Mesodermal cell (in vitro differentiated cells): Measurements from ENCODE around the gene SURF6.
A peak's percentile ranks its signal among the peaks of the same experiment; 100 is the strongest.
"Not testable (repeated sequence)": the region's sequence is repeated elsewhere in the genome, so short reads cannot be mapped to it uniquely, and the experiment has no call there.

ENCODE experiments used
- H3K27ac ChIP-seq: 2 replicates; pipeline ENCODE4 v1.7.0; 2013; ENCODE audit warnings: mild to moderate bottlenecking, low read depth, low read length, moderate library complexity; ENCODE audit not compliant: severe bottlenecking
- H3K36me3 ChIP-seq: 2 replicates; pipeline ENCODE4 v1.7.1; 2013; ENCODE audit warnings: mild to moderate bottlenecking, low read length, moderate library complexity; ENCODE audit not compliant: control insufficient read depth, insufficient read depth
- H3K4me1 ChIP-seq: one replicate; pipeline ENCODE4 v1.7.1; 2013; ENCODE audit warnings: mild to moderate bottlenecking, low read length; ENCODE audit not compliant: insufficient read depth, control insufficient read depth, poor library complexity, severe bottlenecking
- H3K4me3 ChIP-seq: 2 replicates; pipeline ENCODE4 v1.7.0; 2013; ENCODE audit warnings: low read length, control low read depth, mild to moderate bottlenecking; ENCODE audit not compliant: insufficient read depth, poor library complexity, severe bottlenecking; ENCODE audit errors: extremely low read depth
- H3K9me3 ChIP-seq: 2 replicates; pipeline ENCODE4 v1.7.1; 2013; ENCODE audit warnings: mild to moderate bottlenecking, low read length, moderate library complexity; ENCODE audit not compliant: control insufficient read depth
- WGBS, 2 experiments: methylation state at CpG; one replicate each; pipeline ENCODE4 v1.1.5; 2013; ENCODE audit warnings: missing lambda C conversion rate in 2 of 2; ENCODE audit not compliant: insufficient coverage in 2 of 2; 5-methylcytosine and 5-hydroxymethylcytosine counted together

Gene SURF6

DNA sequence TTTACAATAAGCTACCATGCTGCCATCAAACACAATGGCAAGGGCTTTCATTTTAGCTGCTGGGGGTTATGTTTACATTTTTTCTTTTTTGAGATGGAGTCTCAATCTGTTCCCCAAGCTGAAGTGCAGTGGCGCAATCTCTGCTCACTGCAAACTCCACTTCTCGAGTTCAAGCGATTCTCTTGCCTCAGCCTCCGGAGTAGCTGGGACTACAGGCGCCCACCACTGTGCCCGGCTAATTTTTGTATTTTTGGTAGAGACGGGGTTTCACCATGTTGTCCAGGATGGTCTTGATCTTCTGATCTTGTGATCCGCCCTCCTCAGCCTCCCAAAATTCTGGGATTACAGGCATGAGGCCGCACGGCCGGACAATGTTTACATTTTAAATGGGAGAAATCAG is 1.1 kb downstream of the SURF6 start:
- not testable (repeated sequence) for H3K4me1 ChIP-seq, H3K9me3 ChIP-seq, H3K27ac ChIP-seq
- peak overlapping the region; percentile 87 for H3K4me3 ChIP-seq
- peaks cover 58% of the 10 kb centered on the region for H3K36me3 ChIP-seq
- 80 to 92% methylated on average over 8 to 11 of the region's 11 CpGs for WGBS, 2 experiments

DNA sequence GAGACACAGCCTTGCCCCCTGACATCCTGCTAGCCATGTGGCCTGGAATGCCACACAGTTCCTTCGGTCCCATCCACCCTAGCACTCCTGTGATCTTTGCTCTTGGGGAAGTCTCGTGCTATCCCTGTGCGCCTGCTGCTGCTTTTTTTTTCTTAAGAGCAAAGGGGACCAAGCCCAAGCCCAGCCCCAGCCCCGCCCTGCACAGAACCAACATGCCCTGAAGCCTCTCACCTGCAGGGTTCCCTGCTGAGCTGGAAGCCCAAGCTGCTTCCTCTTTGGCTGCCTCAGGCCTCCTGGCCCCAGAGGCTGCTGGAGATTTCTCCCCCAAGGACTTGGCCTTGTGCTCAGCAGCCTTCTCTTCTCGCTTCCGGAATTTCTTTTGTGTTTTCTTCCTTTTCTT is 1.8 kb downstream of the SURF6 start:
- Histone ChIP-seq H3K9me3 (no peaks in the 10 kb centered on the region), H3K4me3 (no peak overlapping the region), H3K36me3 (peaks cover 51% of the 10 kb centered on the region), H3K27ac (no peak overlapping the region), H3K4me1 (peaks cover 5% of the 10 kb centered on the region)
- WGBS, 2 experiments = 88 to 90% methylated on average over 6 of the region's 6 CpGs

DNA sequence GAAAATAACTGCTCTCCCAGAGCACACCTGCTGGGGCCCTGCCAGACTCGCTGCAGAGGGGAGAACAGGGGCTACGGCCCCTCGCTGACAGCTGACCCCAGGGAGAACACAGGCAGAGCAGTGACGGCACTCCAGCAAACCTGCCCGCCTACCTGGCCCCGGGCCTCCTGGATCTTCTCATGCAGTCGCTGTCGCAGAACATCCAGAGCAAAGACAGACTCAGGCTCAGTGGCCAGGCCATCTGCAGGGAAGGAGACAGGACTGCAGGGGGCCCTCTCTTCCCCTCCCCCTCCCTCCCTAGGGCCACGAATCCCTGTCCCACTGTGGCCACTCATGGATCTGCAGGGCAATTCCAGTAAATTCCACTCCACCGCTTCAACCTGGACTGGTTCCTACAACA is 2.4 kb downstream of the SURF6 start:
- Histone ChIP-seq H3K36me3 (peaks cover 47% of the 10 kb centered on the region), H3K4me1 (peaks cover 5% of the 10 kb centered on the region), H3K9me3 (no peaks in the 10 kb centered on the region), H3K4me3 (no peak overlapping the region), H3K27ac (no peak overlapping the region)
- WGBS, 2 experiments = 93 to 98% methylated on average over 8 to 9 of the region's 10 CpGs

DNA sequence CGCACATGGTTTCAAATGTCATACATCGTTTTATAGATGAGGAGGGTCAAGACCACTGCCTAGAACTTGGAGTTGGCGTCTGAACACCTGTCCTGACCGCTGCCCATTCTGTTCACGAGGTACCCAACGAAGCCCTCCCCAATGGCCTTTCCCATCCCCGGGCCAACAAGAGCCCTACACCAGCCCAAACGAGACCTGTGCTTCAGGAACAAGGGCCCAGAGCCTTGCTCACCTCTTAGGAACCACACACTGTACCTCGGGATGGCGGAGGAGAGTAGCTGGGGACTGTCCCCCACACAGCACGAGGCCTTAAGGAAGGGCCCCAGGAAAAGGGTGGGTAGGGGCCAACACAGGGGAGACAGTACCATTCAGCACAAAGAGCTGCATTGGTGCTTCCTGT is 3.0 kb downstream of the SURF6 start:
- no peak overlapping the region for H3K4me3 ChIP-seq
- no peaks in the 10 kb centered on the region for H3K9me3 ChIP-seq
- no peak overlapping the region for H3K27ac ChIP-seq
- peaks cover 5% of the 10 kb centered on the region for H3K4me1 ChIP-seq
- 96 to 99% methylated on average over 8 to 11 of the region's 11 CpGs for WGBS, 2 experiments
- peaks cover 47% of the 10 kb centered on the region for H3K36me3 ChIP-seq

DNA sequence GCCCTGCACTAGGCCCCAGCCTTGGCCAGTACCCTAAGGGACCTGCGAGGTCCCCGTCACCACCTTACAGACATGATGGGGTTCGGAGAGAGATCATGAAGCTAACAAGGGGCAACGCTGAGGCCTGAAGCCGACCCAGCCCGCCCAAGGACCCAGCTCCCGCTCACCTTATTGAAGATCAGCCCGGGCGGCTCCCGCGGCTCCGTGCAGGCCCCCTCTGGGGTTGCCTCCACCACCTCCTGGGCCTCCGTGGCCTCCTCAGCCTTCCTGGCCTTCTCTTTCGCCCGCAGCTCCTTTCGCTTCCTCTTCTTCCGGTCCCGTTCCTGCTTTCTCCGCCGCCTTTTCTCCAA is 3.6 kb downstream of the SURF6 start:
- Histone ChIP-seq H3K4me1 (peaks cover 5% of the 10 kb centered on the region), H3K9me3 (no peaks in the 10 kb centered on the region), H3K36me3 (peaks cover 47% of the 10 kb centered on the region), H3K27ac (no peak overlapping the region), H3K4me3 (no peak overlapping the region)
- 93 to 94% methylated on average over 20 of the region's 20 CpGs for WGBS, 2 experiments

DNA sequence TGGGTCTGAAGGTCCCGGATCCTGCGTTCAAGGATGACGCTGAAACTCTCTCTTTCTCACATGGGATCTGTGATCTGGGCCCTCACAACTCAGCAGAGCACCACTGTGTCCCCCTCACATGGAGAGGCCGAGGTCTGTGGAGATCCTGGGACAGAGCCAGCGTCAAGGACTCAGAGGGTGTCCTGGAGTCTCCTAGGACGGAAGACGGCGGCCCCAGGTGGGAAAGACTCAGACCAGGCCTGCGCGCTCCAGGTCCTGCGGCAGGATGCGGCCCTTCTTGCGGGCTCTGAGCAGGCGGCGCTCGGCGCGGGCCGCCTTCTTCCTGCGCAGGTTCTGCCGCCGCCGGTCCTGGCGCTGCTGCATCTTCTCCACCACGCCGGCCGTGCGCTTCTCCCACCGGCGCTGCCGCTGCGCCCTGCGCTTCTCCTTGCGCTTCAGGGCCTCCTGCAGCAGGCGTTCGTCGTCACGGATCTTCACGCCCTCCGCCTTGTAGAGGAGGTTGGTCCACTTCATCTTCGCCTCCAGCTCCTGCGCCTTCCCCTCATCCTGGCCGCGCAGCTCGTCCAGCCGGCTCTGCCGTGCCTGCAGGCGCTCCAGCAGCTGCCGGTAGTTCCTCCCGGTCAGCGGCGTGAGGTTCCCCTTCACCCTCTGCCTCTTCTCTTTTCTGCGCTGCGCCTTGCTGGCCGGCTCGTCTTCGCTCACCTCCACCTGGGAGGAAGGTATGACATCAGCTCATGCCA is 4.2 kb downstream of the SURF6 start:
- Histone ChIP-seq H3K9me3 (no peaks in the 10 kb centered on the region), H3K4me1 (peaks cover 5% of the 10 kb centered on the region), H3K27ac (no peak overlapping the region), H3K36me3 (peaks cover 47% of the 10 kb centered on the region), H3K4me3 (no peak overlapping the region)
- 95 to 97% methylated on average over 45 to 55 of the region's 57 CpGs for WGBS, 2 experiments

DNA sequence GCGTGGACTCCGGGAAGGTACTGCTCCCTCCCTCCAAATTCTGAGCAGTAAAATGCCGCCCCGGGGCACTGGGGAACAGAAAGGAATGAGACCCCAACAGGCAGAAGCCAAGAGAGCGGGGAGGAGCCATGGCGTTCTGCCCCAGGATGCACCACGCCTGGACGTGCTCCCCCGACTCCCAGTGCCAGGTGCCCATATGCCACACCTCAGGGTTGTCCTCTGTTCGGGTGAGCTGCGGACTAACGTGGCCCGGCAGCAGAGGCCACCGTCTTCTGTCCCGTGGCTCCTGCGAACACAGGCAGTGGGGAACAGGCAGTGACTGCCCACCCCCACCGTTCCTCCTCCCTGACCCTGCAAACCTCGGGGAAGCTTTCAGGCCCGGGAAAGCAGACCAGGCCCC is 4.8 kb downstream of the SURF6 start:
- no peak overlapping the region for H3K27ac ChIP-seq
- peaks cover 5% of the 10 kb centered on the region for H3K4me1 ChIP-seq
- WGBS, 2 experiments = 92 to 96% methylated on average over 18 to 19 of the region's 19 CpGs
- H3K4me3 ChIP-seq = no peak overlapping the region
- H3K9me3 ChIP-seq = no peaks in the 10 kb centered on the region
- peaks cover 47% of the 10 kb centered on the region for H3K36me3 ChIP-seq

DNA sequence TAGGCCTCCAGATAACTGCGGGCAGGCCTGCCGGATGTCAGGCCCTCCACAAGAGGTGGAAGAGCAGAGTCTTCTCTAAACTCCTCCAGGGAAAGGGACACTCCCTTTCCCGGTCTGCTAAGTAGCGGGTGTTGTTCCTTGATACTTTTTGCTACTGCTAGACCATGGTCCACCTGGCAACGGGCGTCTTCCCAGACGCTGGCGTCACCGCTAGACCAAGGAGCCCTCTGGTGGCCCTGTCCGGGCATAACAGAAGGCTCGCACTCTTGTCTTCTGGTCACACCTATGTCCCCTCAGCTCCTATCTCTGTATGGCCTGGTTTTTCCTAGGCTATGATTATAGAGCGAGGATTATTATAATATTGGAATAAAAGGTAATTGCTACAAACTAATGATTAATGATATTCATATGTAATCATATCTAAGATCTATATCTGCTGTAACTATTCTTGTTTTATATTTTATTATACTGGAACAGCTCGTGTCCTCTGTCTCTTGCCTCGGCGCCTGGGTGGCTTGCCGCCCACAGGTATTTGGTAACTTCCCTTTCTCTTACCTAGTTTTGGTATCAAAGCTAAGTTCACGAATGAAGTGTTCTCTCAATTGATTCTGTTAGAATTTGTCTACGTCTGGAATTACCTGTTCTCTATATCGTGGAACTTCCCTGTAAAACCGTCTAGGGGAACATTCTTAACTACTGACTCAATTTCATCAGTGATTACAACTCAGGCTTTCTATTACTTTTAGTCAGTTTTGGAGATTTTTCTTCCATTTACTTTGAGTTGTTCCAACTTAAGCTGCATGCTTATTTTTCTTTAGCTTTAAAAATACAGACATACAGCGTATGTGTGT is 6.5 kb downstream of the SURF6 start:
- WGBS, 2 experiments = 55 to 58% methylated on average over 13 to 17 of the region's 21 CpGs
- H3K36me3 ChIP-seq = peaks cover 41% of the 10 kb centered on the region
- H3K4me1 ChIP-seq, H3K4me3 ChIP-seq, H3K9me3 ChIP-seq, H3K27ac ChIP-seq: not testable (repeated sequence)

DNA sequence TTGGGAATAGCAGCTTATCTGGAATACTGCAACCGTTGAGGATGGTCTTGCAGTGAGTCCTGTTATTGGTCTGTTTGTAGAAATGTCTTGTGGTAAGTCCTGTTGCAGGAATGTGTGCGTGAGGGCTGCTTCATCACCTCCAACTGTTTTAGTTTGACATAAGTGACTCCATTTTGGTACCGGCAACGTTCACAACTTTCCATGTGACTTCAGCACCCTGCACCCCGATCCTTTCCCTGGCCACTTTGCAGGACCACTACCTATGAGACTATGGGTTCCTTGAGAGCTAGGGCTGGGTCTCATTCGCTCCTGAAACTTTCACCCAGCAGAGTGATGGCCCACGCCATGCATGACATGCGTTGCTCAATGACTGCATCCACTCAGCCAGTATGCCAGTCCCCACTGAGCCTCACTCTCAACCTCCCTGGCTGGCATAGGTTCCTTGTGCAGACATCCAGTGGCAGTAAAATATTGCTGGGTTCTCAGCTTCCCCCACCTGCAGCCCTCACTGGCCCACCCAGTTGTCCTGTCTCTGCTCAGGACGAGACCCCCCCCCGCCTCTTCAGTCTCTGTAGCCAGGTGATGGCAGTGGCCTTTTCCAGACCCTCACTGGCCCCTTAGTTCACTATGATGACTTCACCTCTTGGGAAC is 8.0 kb downstream of the SURF6 start:
- H3K9me3 ChIP-seq = peaks cover 4% of the 10 kb centered on the region
- no peaks in the 10 kb centered on the region for H3K4me1 ChIP-seq
- no peak overlapping the region for H3K4me3 ChIP-seq
- no peak overlapping the region for H3K27ac ChIP-seq
- WGBS, 2 experiments = 86 to 92% methylated on average over 8 to 9 of the region's 10 CpGs
- peaks cover 26% of the 10 kb centered on the region for H3K36me3 ChIP-seq

DNA sequence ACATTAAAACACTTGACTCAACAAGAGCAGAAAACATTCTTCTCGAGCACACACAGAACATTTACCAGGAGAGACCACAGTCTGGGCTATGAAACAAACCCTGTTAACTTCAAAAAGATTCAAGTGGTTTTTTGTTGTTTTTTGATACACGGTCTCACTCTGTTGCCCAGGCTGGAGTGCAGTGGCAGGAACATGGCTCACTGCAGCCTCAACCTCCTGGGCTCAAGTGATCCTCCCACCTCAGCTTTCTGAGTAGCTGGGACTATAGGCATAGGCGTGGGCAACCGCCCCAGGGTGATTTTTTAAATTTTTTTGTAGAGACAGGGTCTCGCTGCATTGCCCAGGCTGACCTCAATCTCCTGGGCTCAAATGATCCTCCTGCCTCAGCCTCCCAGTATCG is 9.0 kb downstream of the SURF6 start:
- WGBS, 2 experiments = 94% methylated on average over 5 of the region's 6 CpGs
- not testable (repeated sequence) for H3K4me3 ChIP-seq, H3K4me1 ChIP-seq, H3K27ac ChIP-seq, H3K9me3 ChIP-seq
- H3K36me3 ChIP-seq = peaks cover 16% of the 10 kb centered on the region
